ENCODE data around the gene DBNL.
"Not testable (repeated sequence)": the region's sequence is repeated elsewhere in the genome, so short reads cannot be mapped to it uniquely, and the experiment has no call there.

- TF ChIP-seq CTCF (conservative IDR thresholded peaks at IDR 0.05; ENCODE audit: low read depth, low read length); EZH2 (IDR thresholded peaks at IDR 0.05; ENCODE audit: borderline replicate concordance, low read depth, low read length, poor library complexity, severe bottlenecking): not testable (repeated sequence)
Measured at GRCh38 chr7:44029433-44029832, 15.1 kb upstream of the DBNL start.

Measured in A673 (cell line).